Measurements from ENCODE around the gene ATL2. TPM values are rescaled to one million over a fixed set of nuclear protein-coding genes. Genes with fewer than 3 reads are reported as not detected.

Gene ATL2
- total RNA-seq, 2 experiments from 2014 or later: 52.8 to 54.5 TPM

DNA sequence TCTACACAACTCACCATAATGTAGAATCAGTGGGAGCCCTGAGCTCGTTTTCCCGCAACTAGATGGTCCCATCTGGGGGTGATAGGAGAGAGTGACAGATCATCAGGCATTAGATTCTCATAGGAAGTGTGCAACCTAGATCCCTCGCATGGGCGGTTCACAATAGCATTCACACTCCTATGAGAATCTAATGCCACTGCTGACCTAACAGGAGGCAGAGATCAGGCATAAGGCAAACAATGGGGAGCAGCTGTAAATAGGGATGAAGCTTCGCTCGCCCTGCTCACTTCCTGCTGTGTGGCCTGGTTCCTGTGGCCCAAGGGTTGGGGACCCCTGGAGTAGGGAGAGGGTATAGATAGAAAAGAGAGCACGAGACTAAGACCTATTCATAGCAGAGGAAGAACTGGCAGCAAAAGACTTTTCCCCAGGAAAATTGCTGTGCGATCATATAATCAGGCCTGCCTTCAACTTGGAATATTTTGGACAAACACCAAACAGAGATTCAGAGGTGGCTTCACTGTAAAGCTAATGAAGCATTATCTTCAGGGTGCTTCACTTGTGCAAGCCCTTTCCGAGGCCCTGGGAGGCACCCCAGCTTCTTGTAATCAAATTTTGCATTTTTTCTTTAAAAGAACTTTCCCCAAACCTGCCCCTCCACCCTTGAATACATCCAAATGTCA, 29.0 kb upstream of the ATL2 start:
- Mint-ChIP-seq H3K4me3 (no peak overlapping the region), H3K27ac (no peak overlapping the region), H3K9me3 (peaks cover 2% of the 10 kb centered on the region), H3K4me1 (ENCODE audit: low read depth) (no peaks in the 10 kb centered on the region), H3K27me3 (no peaks in the 10 kb centered on the region), H3K36me3 (ENCODE audit: low read depth) (no peaks in the 10 kb centered on the region)
- intact Hi-C loops (cut with micrococcal nuclease): no loop called here
- TF ChIP-seq, protein P1, sequence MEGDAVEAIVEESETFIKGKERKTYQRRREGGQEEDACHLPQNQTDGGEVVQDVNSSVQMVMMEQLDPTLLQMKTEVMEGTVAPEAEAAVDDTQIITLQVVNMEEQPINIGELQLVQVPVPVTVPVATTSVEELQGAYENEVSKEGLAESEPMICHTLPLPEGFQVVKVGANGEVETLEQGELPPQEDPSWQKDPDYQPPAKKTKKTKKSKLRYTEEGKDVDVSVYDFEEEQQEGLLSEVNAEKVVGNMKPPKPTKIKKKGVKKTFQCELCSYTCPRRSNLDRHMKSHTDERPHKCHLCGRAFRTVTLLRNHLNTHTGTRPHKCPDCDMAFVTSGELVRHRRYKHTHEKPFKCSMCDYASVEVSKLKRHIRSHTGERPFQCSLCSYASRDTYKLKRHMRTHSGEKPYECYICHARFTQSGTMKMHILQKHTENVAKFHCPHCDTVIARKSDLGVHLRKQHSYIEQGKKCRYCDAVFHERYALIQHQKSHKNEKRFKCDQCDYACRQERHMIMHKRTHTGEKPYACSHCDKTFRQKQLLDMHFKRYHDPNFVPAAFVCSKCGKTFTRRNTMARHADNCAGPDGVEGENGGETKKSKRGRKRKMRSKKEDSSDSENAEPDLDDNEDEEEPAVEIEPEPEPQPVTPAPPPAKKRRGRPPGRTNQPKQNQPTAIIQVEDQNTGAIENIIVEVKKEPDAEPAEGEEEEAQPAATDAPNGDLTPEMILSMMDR (IDR thresholded peaks at IDR 0.05): no peak
- POLR2A ChIA-PET: no interaction called here
- ATAC-seq (no peak), DNase-seq (no peak)
- CTCF ChIA-PET: interaction anchor here (1.1 to 1.6 kb wide), 3 partner anchors 16 to 117 kb away, joined by 3 to 4 read pairs (median 4); no protein-coding TSS in a partner anchor

DNA sequence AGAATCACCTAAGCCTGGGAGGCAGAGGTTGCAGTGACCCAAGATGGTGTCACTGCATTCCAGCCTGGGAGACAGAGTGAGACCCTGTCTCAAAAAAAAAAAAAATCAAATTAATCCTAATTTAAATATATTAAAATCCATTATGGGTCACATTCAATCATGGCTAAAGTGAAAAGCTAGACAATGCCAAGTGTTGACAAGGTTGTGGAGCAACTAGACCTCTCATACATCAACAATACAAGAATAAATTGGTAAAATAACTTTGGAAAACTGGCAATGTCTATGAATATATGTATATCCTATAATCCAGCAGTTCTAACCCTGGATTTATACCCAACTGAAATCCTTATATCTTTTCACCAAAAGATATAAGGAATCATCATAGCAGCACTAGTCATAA, 23.4 kb upstream of the ATL2 start:
- ATAC-seq: no peak
- Mint-ChIP-seq H3K4me1 (ENCODE audit: low read depth) (no peaks in the 10 kb centered on the region), H3K27me3 (no peaks in the 10 kb centered on the region), H3K36me3 (ENCODE audit: low read depth) (no peaks in the 10 kb centered on the region), H3K4me3 (no peak overlapping the region), H3K27ac (no peak overlapping the region), H3K9me3 (peaks cover 4% of the 10 kb centered on the region)
- intact Hi-C loops (cut with micrococcal nuclease): no loop called here
- DNase-seq: no peak
- TF ChIP-seq, protein P1 (IDR thresholded peaks at IDR 0.05): no peak
- CTCF ChIA-PET: no interaction called here
- POLR2A ChIA-PET: interaction anchor here (0.7 kb wide), 1 partner anchor 18 kb away, joined by 3 read pairs; no protein-coding TSS in a partner anchor

- H3K27me3 Mint-ChIP-seq: no peaks in the 10 kb centered on the region
- H3K27ac Mint-ChIP-seq: no peak overlapping the region
- no peaks in the 10 kb centered on the region for H3K36me3 Mint-ChIP-seq (ENCODE audit: low read depth)
- ChIA-PET POLR2A (no interaction called here), CTCF (interaction anchor here (1.2 kb wide), 1 partner anchor 110 kb away, joined by 3 read pairs; no protein-coding TSS in a partner anchor)
- peaks cover 4% of the 10 kb centered on the region for H3K9me3 Mint-ChIP-seq
- TF ChIP-seq, protein P1 (IDR thresholded peaks at IDR 0.05): no peak
- ATAC-seq (no peak), DNase-seq (no peak)
- intact Hi-C loops (cut with micrococcal nuclease): no loop called here
- no peak overlapping the region for H3K4me3 Mint-ChIP-seq
- peaks cover 11% of the 10 kb centered on the region for H3K4me1 Mint-ChIP-seq (ENCODE audit: low read depth)
Measured at GRCh38 chr2:38398739-38399138, 21.7 kb upstream of the ATL2 start.

DNA sequence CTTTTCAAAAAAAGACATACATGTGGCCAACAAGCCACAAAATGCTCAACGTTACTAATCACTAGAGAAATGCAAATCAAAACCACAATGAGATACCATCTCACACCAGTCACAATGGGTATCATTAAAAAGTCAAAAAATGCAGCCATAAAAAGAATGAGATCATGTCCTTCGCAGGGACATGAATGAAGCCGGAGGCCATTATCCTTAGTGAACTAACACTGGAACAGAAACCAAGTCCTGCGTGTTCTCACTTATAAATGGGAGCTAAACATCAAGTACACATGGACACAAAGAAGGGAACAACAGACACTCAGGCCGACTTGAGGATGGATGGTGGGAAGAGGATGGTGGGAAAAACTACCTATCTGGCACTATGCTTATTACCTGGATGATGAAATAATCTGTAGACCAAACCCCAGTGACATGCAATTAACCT, 17.8 kb upstream of the ATL2 start:
- ATAC-seq (peak; percentile 62), DNase-seq (no peak)
- peaks cover 11% of the 10 kb centered on the region for H3K4me1 Mint-ChIP-seq (ENCODE audit: low read depth)
- H3K36me3 Mint-ChIP-seq (ENCODE audit: low read depth): no peaks in the 10 kb centered on the region
- H3K27ac Mint-ChIP-seq: no peak overlapping the region
- H3K9me3 Mint-ChIP-seq: peaks cover 2% of the 10 kb centered on the region
- no peak overlapping the region for H3K4me3 Mint-ChIP-seq
- intact Hi-C loops (cut with micrococcal nuclease): no loop called here
- CTCF ChIA-PET: no interaction called here
- POLR2A ChIA-PET: no interaction called here
- TF ChIP-seq, protein P1 (IDR thresholded peaks at IDR 0.05): no peak
- H3K27me3 Mint-ChIP-seq: peaks cover 5% of the 10 kb centered on the region

DNA sequence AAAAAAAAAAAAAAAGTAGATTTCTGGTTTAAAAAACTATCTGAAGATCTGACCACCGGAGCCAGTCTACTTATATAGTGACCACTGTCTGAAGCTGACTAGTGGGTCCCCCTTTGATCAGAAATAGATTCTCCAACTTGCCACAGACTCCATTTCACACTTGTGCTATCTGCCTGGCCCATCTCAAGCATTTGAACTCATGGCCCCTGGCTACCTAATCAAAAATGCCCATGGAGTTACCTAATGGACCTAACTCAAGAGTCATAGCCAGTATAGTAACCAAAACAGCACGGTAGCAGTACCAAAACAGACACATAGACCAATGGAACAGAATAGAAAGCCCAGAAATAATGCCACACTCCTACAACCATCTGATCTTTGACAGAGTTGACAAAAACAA, 17.0 kb upstream of the ATL2 start:
- peaks cover 2% of the 10 kb centered on the region for H3K9me3 Mint-ChIP-seq
- TF ChIP-seq, protein P1 (IDR thresholded peaks at IDR 0.05): no peak
- ATAC-seq (no peak), DNase-seq (no peak)
- ChIA-PET POLR2A (no interaction called here), CTCF (no interaction called here)
- H3K27me3 Mint-ChIP-seq: peaks cover 5% of the 10 kb centered on the region
- H3K36me3 Mint-ChIP-seq (ENCODE audit: low read depth): no peaks in the 10 kb centered on the region
- intact Hi-C loops (cut with micrococcal nuclease): no loop called here
- no peak overlapping the region for H3K27ac Mint-ChIP-seq
- peaks cover 13% of the 10 kb centered on the region for H3K4me1 Mint-ChIP-seq (ENCODE audit: low read depth)
- no peak overlapping the region for H3K4me3 Mint-ChIP-seq
